ENCODE results near the gene MED15.

The MED15 gene

DNA sequence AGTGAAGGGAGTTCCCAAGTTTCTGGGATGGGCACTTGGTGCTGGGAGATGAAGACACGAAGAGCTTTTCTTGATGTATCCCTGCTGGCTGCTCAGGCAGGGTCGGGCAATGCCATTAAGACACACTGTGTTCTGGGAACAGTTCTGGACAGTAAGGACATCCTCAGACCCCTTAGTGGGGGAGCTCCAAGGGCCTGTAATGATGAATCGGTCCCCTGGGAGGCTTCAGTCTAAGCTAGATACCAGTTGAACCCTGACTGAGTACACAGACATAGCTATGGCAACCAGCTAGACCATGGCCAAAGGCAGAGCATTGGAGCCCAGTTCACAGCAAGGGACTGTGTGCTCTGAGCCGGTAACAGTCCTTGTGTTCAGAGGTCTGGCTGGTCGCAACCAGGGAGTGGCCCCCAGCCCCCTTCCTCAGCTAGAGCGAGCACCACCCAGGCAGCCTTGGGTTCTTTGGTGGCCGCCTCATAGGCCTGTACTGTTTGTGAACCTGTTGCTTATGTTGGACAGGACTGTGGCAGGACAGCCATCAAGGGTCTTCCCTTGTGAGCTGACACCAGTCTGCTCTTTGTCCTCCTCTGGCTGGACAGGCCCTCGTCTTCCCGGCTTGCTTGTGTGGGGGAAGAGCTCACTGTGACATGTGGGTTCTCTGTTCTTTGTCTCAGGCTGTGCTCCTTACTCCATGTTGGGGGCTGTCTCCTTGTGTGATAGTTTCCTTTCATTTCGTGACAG, 25.0 kb downstream of the MED15 start:
- Histone ChIP-seq H3K4me3 (ENCODE audit: low read depth, low read length) (no peak overlapping the region), H3K27me3 (ENCODE audit: insufficient read depth, low read depth, severe bottlenecking) (no peaks in the 10 kb centered on the region), H3K27ac (no peak overlapping the region), H3K9me3 (ENCODE audit: severe bottlenecking) (no peaks in the 10 kb centered on the region), H3K36me3 (peaks cover 31% of the 10 kb centered on the region)
- no peak for DNase-seq
- TF ChIP-seq, protein P1, sequence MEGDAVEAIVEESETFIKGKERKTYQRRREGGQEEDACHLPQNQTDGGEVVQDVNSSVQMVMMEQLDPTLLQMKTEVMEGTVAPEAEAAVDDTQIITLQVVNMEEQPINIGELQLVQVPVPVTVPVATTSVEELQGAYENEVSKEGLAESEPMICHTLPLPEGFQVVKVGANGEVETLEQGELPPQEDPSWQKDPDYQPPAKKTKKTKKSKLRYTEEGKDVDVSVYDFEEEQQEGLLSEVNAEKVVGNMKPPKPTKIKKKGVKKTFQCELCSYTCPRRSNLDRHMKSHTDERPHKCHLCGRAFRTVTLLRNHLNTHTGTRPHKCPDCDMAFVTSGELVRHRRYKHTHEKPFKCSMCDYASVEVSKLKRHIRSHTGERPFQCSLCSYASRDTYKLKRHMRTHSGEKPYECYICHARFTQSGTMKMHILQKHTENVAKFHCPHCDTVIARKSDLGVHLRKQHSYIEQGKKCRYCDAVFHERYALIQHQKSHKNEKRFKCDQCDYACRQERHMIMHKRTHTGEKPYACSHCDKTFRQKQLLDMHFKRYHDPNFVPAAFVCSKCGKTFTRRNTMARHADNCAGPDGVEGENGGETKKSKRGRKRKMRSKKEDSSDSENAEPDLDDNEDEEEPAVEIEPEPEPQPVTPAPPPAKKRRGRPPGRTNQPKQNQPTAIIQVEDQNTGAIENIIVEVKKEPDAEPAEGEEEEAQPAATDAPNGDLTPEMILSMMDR (IDR thresholded peaks at IDR 0.05; ENCODE audit: low read depth, low read length), result no peak

DNA sequence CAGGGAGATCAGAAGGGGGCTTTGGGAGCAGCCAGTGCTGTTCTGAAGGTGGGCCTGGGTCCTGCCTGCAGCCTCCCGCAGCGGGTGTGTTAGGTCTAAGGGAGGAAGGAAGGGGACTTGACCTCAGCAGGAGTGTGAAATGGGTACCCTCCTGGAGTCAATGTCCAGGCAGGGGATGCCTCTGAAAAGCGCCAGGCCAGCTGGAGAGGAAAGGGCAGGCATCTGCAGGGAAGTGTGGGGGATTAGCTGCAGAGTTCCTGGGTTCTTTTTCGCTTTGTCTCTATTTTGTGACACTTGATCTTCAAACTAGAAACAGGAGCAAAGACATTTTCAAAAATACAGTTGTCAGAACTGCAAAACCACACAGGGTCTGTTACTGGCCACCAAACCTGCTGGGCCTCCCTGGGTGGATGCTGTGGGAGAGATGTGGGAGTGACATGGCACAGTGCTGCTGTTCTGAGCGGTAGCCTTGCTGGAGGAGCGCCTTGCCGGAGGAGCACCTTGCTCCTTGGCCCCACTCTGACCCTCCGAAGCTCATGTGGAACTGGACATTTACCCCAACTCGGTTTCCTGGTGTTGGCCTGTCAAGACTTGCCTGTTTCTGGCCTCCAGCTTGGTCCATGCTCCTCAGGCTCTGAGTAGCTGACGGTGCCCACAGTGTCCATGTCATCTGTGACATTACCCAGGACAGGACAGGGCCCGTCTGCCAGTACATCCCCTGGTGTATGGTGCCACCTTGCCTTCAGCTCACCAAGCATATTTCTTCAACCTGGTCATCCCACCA, 25.9 kb downstream of the MED15 start:
- Histone ChIP-seq H3K36me3 (peaks cover 32% of the 10 kb centered on the region), H3K27ac (no peak overlapping the region), H3K4me3 (ENCODE audit: low read depth, low read length) (no peak overlapping the region), H3K27me3 (ENCODE audit: insufficient read depth, low read depth, severe bottlenecking) (no peaks in the 10 kb centered on the region), H3K9me3 (ENCODE audit: severe bottlenecking) (no peaks in the 10 kb centered on the region)
- TF ChIP-seq, protein P1 (IDR thresholded peaks at IDR 0.05; ENCODE audit: low read depth, low read length), result no peak
- DNase-seq, result no peak

GRCh38 chr22:20533879-20534265, 26.5 kb downstream of the MED15 start:
- peaks cover 33% of the 10 kb centered on the region for H3K36me3 ChIP-seq
- no peak overlapping the region for H3K27ac ChIP-seq
- no peak for DNase-seq

GRCh38 chr22:20536590-20537324, 29.3 kb downstream of the MED15 start:
- no peak overlapping the region for H3K27ac ChIP-seq
- H3K27me3 ChIP-seq (ENCODE audit: insufficient read depth, low read depth, severe bottlenecking), result no peaks in the 10 kb centered on the region
- H3K36me3 ChIP-seq, result peaks cover 50% of the 10 kb centered on the region
- H3K4me3 ChIP-seq (ENCODE audit: low read depth, low read length), result no peak overlapping the region
- peak; percentile 25 for DNase-seq
- no peaks in the 10 kb centered on the region for H3K9me3 ChIP-seq (ENCODE audit: severe bottlenecking)
- TF ChIP-seq, protein P1 (IDR thresholded peaks at IDR 0.05; ENCODE audit: low read depth, low read length), result no peak

More at GRCh38 chr22:20533879-20534265, 26.5 kb downstream of the MED15 start:
- Histone ChIP-seq H3K9me3 (ENCODE audit: severe bottlenecking) (no peaks in the 10 kb centered on the region), H3K4me3 (ENCODE audit: low read depth, low read length) (no peak overlapping the region), H3K27me3 (ENCODE audit: insufficient read depth, low read depth, severe bottlenecking) (no peaks in the 10 kb centered on the region)
- TF ChIP-seq, protein P1 (IDR thresholded peaks at IDR 0.05; ENCODE audit: low read depth, low read length), result no peak

- H3K9me3 ChIP-seq (ENCODE audit: severe bottlenecking), result no peaks in the 10 kb centered on the region
- no peaks in the 10 kb centered on the region for H3K27me3 ChIP-seq (ENCODE audit: insufficient read depth, low read depth, severe bottlenecking)
- H3K4me3 ChIP-seq (ENCODE audit: low read depth, low read length), result no peak overlapping the region
- H3K36me3 ChIP-seq, result peaks cover 52% of the 10 kb centered on the region
- TF ChIP-seq, protein P1 (IDR thresholded peaks at IDR 0.05; ENCODE audit: low read depth, low read length), result no peak
- H3K27ac ChIP-seq, result no peak overlapping the region
- no peak for DNase-seq
Observed at GRCh38 chr22:20537325-20537756, 29.9 kb downstream of the MED15 start.

Data from WERI-Rb-1 (cell line).